HG03342 (cell line): ENCODE results near the gene CDH1.
A peak's percentile ranks its signal among the peaks of the same experiment; 100 is the strongest.

Experiments used
- ATAC-seq: cut with Tn5 transposase; IDR thresholded peaks from one replicate; pipeline ENCODE4 v1.9.1; 2021; ENCODE audit warnings: mild to moderate bottlenecking, moderate library complexity; ENCODE audit not compliant: unreplicated experiment

CDH1 gene

DNA sequence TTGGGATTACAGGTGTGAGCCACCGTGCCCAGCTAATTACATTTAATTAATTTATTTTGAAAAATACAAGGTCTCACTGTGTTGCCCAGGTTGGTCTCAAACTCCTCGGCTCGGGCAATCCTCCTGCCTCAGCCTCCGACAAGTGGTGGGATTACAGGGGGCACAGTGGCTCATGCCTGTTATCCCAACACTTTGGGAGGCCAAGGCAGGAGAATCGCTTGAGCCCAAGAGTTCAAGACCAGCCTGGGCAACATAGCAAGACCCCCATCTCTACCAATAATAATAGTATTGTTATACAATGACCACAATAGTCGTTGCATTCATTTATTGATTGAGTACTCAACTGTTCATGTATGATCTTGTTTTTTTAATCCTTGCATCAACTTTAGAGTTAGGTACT is 22.0 kb downstream of the CDH1 start:
- no peak for ATAC-seq

DNA sequence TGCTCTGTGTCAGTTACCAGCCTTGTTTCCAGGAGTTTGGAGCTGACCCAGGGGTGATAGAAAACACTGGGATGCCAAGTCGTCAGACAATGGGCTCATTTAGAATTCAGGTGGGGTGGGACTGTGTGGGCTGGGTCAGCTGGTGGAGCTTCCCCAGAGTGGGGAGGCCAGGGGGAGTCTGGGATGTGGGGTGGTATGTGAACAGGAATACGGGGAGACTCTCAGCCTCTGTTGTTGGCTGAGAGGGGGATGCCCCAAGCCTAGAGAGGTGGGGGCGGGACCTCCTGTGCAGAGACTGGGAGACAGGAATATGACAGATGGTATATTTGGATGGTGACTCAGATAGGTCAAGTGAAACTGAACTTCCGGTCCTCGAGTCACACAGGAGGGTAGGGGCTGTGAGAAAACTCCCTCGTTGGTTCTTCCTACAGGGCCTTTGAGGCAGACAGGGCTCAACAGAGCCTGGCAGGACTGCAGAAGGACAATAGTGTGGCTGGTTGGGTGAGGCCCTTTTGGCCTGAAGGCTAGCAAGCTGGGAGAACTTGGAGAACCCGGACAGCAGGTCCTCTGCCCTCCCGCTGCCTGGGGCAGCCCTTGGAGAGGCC is 23.7 kb downstream of the CDH1 start:
- ATAC-seq: peak; percentile 51

DNA sequence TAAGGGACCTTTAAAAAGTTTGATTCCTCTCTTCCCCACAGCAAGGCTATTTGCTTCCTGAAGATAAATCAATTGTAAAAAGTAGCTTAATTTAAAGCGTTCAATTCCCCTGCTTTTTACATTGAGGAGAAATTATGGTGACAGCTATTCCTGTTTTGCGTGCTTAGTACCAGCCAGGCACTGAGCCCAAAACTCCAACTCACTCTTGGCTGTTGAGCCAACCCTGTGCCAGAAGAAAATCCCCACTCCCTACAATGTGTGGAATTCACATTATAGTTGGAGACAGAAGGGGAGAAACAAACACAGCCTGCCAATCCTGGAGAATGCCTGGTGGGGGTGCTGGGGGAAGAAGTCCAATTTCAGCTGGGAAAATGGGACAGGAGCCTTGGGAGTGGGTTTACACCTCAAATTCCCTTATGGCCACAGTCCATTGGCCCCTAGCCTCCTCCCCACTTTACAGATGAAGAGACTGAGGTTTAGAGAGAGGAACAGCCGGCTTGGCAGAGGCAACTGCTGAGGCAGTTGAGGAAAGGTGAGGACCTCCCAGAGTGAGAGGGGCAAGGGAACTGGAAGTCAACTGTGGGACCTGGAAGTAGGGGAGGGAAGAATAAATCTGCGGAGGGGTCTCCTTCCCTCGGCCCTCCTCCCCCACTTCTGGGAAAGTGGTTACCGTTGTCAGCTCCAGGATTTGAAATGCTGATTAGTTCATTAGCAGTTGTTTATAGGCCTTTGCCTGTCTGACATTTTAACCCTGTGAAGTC is 26.1 kb downstream of the CDH1 start:
- ATAC-seq: no peak

DNA sequence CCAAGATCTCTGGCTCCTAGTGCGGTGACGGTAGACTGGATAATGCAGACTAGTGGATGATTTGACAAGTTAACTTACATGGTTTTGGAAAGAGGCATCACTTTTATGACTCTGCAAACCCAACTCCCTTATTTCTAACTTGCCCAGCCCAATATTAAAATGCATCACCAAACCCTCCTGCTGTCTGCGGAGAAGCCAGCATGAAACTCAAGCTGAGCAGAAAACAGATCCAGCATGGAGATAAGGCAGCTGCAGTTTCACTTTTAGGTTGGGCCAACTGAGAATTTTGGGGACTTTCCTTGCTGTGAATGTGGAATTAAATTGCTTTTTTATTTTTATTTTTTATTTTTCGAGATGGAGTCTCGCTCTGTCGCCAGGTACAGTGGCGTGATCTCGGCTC is 27.8 kb downstream of the CDH1 start:
- ATAC-seq: no peak

DNA sequence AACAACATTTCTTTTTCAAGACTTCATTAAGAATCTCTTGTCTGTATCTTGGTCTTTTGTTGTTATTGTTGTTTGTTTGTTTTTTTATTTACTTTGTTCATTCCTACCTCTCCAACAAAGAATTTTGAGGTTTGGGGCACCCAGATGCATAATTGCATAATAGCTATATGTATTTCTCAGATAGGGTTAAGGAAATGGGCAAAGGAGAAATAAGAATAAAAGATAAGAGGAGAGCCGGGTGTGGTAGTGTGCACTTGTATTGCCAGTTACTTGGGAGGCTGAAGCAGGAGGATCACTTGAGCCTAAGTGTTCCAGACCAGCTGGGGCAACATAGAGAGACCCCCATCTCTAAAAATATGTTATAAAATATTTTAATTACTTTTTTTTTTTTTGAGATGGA is 30.5 kb downstream of the CDH1 start:
- ATAC-seq: no peak

DNA sequence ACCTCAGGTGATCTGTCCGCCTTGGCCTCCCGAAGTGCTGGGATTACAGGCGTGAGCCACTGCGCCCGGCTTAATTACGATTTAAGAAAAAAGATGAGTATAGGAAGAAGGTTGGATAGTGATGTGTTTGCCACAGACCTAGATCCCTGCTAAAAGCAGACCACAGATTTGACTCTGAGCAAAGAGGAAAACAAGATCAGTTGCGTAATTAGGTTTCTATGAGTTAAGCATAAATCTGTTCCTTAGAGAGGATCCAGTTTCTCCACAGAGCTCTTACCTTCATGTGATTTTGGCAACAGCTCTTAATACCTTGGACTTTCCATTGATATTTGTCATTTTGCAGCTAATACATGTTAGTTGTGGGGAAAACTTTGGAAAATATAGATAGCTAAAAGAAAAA is 31.1 kb downstream of the CDH1 start:
- no peak for ATAC-seq

DNA sequence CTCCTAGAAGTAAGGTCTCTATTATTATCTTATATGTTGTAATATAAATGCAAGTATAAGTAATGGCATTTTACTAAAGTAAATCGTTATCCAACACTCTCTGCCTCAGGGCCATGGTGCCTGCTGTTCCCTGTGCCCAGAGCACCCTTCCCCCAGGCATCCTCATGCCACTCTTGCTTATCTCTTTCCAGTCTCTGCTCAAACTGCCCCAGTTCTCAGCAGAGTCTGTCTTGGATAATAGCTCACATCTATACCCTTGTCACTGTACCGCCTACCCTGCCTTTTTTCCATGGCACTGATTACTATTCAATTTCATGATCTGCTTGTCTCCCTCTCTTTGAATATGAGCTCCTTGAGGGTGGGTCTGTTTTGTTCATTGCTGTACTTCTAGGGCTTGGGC is 31.7 kb downstream of the CDH1 start:
- no peak for ATAC-seq

DNA sequence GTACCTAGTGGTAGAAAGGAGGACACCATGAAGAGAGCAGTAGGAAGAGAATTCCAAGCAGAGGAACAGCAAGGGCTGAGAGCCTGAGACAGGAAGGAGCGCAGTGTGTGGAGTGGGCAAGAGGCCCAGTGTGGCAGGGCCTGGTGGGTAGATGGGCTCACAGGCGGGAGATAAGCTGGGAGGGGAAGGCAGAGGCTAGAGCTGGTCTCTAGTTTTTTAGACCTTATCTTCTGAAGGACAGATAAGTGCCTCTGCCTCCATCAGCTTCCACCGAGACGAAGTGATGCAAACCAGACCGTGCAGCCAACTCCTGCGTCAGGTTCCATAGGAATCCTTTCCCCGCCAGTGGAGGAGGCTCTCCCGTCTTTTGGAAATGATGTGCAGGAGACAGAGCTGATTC is 33.6 kb downstream of the CDH1 start:
- no peak for ATAC-seq

DNA sequence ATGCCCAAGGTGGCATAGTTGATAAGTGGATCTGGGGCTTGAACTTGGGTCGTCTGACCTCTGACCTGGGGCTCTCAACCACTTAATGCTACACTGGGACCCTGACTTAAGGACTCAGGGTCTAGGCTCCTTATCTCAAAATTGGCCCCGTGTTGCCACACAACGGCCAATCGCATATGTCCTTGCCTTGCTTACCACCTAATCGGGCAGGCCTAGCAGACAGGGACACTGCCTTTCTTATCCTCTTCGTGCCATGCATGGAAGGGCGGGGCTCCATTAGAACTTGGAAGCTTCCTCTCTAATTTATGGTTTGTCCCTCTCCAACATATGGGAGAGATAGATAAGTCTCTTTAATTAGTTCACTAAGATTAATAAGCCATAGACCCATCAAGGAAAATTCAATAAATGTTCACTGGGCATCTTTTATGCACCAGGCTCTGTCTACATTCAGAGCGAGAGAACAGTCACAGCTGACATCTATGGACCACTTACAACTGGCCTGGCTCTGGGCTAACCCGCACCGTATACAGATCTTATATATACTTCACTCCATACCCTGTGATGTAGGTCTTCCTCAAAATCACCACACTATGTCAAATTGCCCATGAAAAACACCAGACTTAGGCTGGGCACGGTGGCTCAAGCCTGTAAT is 35.1 kb downstream of the CDH1 start:
- no peak for ATAC-seq

DNA sequence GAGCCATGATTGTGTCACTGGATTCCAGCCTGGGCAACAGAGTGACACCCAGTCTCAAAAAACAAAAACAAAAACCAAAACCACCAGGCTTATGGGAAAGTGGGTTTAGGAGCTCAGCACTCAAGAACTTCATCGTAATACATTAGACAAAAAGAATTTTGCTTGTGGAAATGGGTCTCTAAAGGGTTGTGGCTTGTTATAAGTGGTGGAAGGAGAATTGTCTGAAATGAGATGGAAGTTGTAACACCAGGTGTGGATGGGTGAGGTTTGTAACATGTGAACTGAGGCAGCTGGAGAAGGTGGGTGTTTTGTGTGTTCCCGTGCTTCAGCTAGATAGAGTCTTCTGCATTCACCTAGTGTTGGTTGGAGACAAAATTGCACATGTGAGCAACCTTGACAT is 35.8 kb downstream of the CDH1 start:
- ATAC-seq: no peak

DNA sequence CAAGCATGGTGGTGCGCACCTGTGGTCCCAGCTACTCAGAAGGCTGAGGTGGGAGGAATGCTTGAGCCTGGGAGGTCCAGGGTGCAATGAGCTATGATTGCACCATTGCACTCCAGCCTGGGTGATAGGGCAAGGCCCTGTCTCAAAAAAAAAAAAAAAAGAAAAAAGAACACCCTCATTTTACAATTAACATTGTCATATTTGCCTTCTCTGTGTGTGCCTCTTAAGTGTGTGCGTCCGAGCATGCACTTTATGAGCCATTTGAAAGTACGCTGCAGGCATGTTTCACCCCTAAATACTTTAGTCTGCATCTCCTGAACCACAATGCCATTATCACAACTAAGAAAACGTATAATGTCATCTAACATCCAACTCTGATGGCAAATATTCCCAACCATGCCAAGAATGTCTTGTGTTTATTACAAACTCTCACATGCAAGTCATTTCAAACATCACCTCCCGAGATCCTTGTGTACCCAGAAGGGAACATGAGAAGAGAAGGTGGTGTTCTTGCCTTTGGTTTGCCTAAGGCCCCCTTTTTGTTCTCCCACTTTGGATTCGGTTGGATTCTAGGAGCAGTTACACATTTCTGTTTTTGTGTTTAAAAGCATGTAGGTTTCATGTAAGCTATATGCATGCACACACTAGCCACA is 38.0 kb downstream of the CDH1 start:
- no peak for ATAC-seq

DNA sequence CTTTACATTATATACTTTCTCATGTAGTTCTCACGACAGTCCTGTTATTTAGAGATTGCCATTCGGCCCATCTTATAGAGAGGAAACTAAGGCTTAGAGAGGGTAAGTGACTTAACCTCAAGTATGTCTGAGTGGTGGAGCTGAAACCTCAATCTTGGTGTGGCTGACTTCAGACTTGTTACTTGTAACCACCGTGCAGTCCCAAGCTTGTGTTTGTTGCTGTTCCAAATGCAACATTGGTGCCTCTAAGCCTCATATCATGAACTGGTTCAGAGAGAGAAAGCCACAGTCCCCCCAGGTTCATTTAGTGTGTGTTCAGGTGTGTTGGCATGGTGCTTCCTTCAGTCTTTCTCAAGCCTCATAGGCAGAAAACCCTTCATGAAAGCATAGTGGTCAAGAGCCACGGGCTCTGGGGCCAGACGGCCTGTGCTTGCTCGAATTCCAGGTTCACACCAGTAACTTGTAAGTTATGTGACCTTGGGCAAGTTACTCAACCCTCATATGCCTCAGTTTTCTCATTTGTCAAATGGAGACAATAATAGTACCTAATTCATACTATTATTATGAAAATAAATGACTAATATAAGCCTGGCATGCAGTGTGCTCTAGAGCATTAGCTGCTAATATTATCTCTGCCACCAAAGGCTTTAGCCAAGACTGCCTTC is 39.9 kb downstream of the CDH1 start:
- ATAC-seq: peak; percentile 69

DNA sequence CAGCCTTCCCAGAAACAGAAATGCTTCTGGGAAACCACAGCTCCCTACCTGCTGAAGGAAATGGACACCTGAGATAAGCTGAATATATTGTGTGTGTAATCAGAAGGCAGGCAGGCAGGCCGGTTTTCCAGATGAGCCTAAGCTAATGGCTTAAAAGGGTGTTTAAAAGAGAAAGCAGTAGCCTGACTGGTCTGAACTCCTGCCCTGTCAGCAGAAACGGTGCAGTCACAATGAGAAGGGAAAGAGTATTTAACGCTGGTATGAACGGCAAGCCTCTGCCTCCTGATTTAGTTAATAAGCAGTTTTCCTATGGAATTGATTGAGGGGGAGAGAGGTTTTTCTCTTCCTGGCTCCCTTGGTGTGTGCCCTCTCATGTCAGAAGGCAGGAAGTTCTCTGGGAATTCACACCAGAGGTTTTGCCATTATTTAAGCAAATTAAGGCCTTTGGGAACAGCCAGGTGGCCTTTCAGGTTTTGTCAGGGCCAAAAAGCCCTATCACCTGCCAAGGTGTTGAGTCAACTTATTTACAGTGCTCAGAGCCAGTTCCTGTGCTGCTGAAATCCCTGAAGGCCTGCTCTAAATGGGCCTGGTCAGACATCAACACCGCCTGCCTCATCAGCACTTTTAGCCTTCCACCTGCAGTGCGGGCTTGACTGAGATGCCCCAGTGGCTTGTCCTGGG is 41.6 kb downstream of the CDH1 start:
- ATAC-seq: no peak

DNA sequence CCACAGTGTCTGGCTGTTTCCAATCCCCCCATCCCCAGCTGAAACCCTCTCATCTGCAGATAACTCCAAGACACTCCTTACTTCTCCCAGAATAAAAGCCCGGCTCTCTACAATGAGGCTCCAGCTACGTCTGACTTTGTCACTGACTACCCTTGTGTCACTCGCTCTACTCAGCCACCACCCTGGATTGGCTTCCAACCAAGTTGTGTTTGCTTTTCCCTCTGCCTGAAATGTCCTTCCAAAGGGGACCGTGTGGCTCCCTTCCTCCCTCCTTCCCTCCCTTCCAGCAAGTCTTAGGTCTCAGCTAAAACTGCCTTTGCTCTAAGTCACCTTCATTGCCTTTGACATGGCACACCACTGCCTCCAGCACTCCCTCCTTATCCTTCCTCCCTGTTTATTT is 42.8 kb downstream of the CDH1 start:
- ATAC-seq: no peak

DNA sequence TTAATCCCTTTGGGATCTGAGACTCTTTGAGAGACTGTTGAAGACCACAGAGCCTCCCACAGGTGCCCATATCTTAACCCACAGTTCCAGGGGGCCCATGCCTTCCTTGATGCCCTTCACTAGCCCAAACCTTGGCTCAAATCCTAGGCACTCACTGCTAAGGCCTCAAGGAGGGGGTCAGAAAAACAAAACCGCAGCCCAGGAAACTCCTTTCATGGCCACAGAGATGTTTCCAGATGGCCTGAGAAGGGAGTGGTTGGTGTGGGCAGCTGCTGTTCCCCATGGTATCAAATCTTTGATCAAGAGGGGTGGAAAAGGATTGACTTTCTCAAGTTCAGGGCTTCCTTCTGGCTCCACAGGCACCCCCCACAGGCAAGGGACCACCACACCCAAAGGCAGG is 44.7 kb downstream of the CDH1 start:
- ATAC-seq: no peak

DNA sequence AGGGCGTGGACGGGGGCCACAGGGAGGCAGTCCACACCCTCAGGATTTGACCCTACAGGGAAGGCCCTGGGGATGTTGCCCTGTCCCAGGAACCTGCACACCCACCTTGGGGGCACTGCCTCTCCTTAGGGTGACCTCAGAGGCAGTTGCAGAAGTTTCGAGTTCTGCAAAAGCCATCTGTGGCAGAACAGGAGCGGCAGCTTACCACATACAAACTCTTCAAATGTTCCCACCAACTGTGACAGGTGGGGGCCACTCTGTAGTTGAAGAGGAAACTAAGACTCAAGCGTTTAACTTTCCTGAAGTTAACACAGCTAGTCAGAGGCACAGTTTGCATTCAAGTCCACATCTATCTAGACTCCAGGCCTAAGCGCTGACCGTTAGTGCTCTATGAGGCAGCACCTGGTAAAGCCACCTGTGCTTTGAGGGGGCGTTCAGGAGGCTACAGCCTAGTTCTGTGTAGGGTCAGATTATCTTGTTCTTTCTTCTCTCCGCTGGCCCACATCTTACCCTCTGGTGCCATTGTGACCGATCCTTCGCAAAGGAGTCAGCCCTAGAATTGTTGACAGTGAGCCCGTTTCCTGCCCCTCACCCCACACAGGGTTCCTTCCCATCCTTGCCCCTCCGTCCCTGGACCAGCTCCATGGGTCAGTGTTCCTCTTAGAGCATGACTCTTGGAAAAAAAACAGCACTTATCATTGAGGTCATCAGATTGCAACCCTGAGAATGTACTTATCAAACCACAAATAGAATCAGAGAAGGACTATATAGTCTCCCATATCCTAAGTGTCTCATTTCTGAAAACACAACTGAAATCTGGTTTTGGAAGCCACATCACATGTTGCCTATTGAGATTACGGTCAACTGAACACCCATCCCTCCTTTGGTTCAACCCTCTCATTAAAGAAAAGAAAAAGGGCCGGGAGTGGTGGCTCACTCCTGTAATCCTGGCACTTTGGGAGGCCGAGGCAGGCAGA is 45.4 kb downstream of the CDH1 start:
- no peak for ATAC-seq

DNA sequence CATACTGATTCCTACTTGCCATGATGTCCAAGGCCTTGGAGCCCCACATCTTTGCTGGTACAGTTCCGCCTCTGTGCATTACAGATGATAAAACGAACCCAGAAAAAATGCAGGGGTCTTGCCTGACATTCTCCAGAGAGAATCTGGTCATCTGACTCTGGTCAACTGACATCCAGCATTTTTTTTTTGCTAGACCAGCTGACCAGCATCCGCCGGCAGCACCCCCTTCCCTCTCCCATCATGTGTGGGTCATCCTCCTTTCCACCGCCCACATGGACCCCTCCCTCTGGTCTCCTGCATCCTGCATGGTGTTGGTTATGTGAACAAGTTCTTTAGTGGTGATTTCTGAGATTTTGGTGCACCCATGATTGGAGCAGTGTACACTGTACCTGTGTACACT is 47.1 kb downstream of the CDH1 start:
- ATAC-seq: no peak

DNA sequence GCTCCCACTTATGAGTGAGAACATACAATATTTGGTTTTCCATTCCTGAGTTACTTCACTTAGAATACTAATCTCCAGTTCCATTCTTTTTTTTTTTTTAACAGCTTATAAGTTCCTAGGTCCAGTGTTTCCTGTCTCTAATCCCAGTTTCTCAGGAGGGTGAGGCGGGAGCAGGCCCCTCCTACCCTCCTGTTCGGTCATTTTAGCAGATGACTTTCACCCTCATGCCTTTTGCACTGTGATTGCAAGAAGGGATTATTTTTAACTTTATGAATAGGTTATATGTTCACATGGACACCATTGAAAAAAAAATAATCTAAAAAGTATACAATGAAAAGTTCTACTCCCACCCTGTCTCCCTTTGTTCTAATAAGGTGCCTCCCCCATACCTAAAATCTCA is 47.6 kb downstream of the CDH1 start:
- no peak for ATAC-seq

DNA sequence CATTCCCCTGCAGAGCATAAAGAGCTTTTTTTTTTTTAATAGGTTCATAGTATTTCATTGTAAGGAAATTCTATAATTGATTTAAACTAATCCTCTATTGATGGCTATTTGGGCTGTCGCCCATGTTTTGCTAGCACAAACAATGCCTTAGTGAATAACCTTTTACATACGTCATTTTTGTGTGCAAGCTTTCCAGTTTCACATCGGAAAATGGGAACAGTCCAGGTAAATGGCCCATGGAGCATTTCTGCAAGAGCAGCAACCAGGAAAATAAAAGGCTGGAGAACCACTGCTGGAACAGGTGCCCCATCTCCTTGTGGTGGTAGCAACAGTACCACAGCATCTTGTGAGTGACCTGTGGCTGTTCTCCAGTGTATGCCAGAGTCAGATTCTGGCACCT is 48.6 kb downstream of the CDH1 start:
- no peak for ATAC-seq
